ENCODE measurements around the gene IFT81.

- TF ChIP-seq CTCF (IDR thresholded peaks at IDR 0.05) (no peak), TAF1 (IDR thresholded peaks at IDR 0.05; ENCODE audit: borderline replicate concordance, low read depth, low read length) (no peak), SIN3A (IDR thresholded peaks at IDR 0.05; ENCODE audit: borderline replicate concordance, low read depth, low read length) (no peak), YY1 (IDR thresholded peaks at IDR 0.05; ENCODE audit: low read depth) (no peak), EP300 (IDR thresholded peaks at IDR 0.05; ENCODE audit: borderline replicate concordance in 1 of 2, low read depth in 1 of 2, low read length in 1 of 2) (no peak), MEF2A (IDR thresholded peaks at IDR 0.05; ENCODE audit: borderline replicate concordance, low read depth) (no peak), JUND (IDR thresholded peaks at IDR 0.05) (no peak), MAX (IDR thresholded peaks at IDR 0.05; ENCODE audit: low read depth) (no peak), RAD21 (IDR thresholded peaks at IDR 0.05; ENCODE audit: low read length) (no peak), ZBTB33 (IDR thresholded peaks at IDR 0.05; ENCODE audit: borderline replicate concordance, low read depth) (no peak), REST (IDR thresholded peaks at IDR 0.05; ENCODE audit: low read depth, low read length) (no peak), FOXM1 (IDR thresholded peaks at IDR 0.05; ENCODE audit: low read depth) (no peak), PBX3 (IDR thresholded peaks at IDR 0.05) (no peak), POLR2AphosphoS5 (IDR thresholded peaks at IDR 0.05; ENCODE audit: low read depth, low read length) (no peak)
Measured at GRCh38 chr12:110193196-110193595, 69.0 kb downstream of the IFT81 start.
